ENCODE results near the gene LHFPL6.

The LHFPL6 gene

GRCh38 chr13:39397896-39398265 is 205.1 kb downstream of the LHFPL6 start:
- Mint-ChIP-seq H3K9me3 (no peaks in the 10 kb centered on the region), H3K27ac (ENCODE audit: low read depth) (no peak overlapping the region), H3K27me3 (peaks cover 18% of the 10 kb centered on the region), H3K4me1 (no peaks in the 10 kb centered on the region), H3K36me3 (ENCODE audit: insufficient read depth) (no peaks in the 10 kb centered on the region), H3K4me3 (no peak overlapping the region)
- ATAC-seq (replicated peaks; ENCODE audit: extremely low read depth, poor library complexity, severe bottlenecking): no peak
- DNase-seq (ENCODE audit: low spot score in 2 of 2): no peak

GRCh38 chr13:39397226-39397895 is 205.6 kb downstream of the LHFPL6 start:
- no peak for DNase-seq (ENCODE audit: low spot score in 2 of 2)
- no peak for ATAC-seq (replicated peaks; ENCODE audit: extremely low read depth, poor library complexity, severe bottlenecking)
- Mint-ChIP-seq H3K4me1 (no peaks in the 10 kb centered on the region), H3K27me3 (peaks cover 18% of the 10 kb centered on the region), H3K36me3 (ENCODE audit: insufficient read depth) (no peaks in the 10 kb centered on the region), H3K9me3 (no peaks in the 10 kb centered on the region), H3K27ac (ENCODE audit: low read depth) (no peak overlapping the region), H3K4me3 (no peak overlapping the region)

- no peak overlapping the region for H3K4me3 Mint-ChIP-seq
- no peaks in the 10 kb centered on the region for H3K4me1 Mint-ChIP-seq
- ATAC-seq (replicated peaks; ENCODE audit: extremely low read depth, poor library complexity, severe bottlenecking): no peak
- H3K9me3 Mint-ChIP-seq: no peaks in the 10 kb centered on the region
- peaks cover 18% of the 10 kb centered on the region for H3K27me3 Mint-ChIP-seq
- no peak overlapping the region for H3K27ac Mint-ChIP-seq (ENCODE audit: low read depth)
- no peaks in the 10 kb centered on the region for H3K36me3 Mint-ChIP-seq (ENCODE audit: insufficient read depth)
- no peak for DNase-seq (ENCODE audit: low spot score in 2 of 2)
These were observed 208.0 kb downstream of the LHFPL6 start for GRCh38 chr13:39394796-39395678.

GRCh38 chr13:39391761-39392160 is 211.2 kb downstream of the LHFPL6 start:
- H3K9me3 Mint-ChIP-seq: no peaks in the 10 kb centered on the region
- no peak overlapping the region for H3K27ac Mint-ChIP-seq (ENCODE audit: low read depth)
- H3K4me3 Mint-ChIP-seq: no peak overlapping the region
- H3K36me3 Mint-ChIP-seq (ENCODE audit: insufficient read depth): no peaks in the 10 kb centered on the region
- no peak for ATAC-seq (replicated peaks; ENCODE audit: extremely low read depth, poor library complexity, severe bottlenecking)
- no peak for DNase-seq (ENCODE audit: low spot score in 2 of 2)
- H3K4me1 Mint-ChIP-seq: no peaks in the 10 kb centered on the region
- peaks cover 6% of the 10 kb centered on the region for H3K27me3 Mint-ChIP-seq

- no peak for ATAC-seq (replicated peaks; ENCODE audit: extremely low read depth, poor library complexity, severe bottlenecking)
These were observed 214.0 kb downstream of the LHFPL6 start for GRCh38 chr13:39389013-39389412.

GRCh38 chr13:39385621-39386231 is 217.3 kb downstream of the LHFPL6 start:
- DNase-seq (ENCODE audit: low spot score in 2 of 2): no peak
- no peak for ATAC-seq (replicated peaks; ENCODE audit: extremely low read depth, poor library complexity, severe bottlenecking)
- H3K4me1 Mint-ChIP-seq: no peaks in the 10 kb centered on the region
- no peaks in the 10 kb centered on the region for H3K27me3 Mint-ChIP-seq
- no peak overlapping the region for H3K4me3 Mint-ChIP-seq
- no peaks in the 10 kb centered on the region for H3K9me3 Mint-ChIP-seq
- no peak overlapping the region for H3K27ac Mint-ChIP-seq (ENCODE audit: low read depth)
- no peaks in the 10 kb centered on the region for H3K36me3 Mint-ChIP-seq (ENCODE audit: insufficient read depth)

More at GRCh38 chr13:39389013-39389412, 214.0 kb downstream of the LHFPL6 start:
- no peaks in the 10 kb centered on the region for H3K9me3 Mint-ChIP-seq
- no peak overlapping the region for H3K4me3 Mint-ChIP-seq
- no peaks in the 10 kb centered on the region for H3K36me3 Mint-ChIP-seq (ENCODE audit: insufficient read depth)
- no peaks in the 10 kb centered on the region for H3K4me1 Mint-ChIP-seq
- DNase-seq (ENCODE audit: low spot score in 2 of 2): no peak
- no peaks in the 10 kb centered on the region for H3K27me3 Mint-ChIP-seq
- no peak overlapping the region for H3K27ac Mint-ChIP-seq (ENCODE audit: low read depth)

GRCh38 chr13:39385154-39385553 is 217.8 kb downstream of the LHFPL6 start:
- Mint-ChIP-seq H3K4me3 (no peak overlapping the region), H3K27ac (ENCODE audit: low read depth) (no peak overlapping the region), H3K4me1 (no peaks in the 10 kb centered on the region), H3K9me3 (no peaks in the 10 kb centered on the region), H3K36me3 (ENCODE audit: insufficient read depth) (no peaks in the 10 kb centered on the region), H3K27me3 (no peaks in the 10 kb centered on the region)
- DNase-seq (ENCODE audit: low spot score in 2 of 2): no peak
- ATAC-seq (replicated peaks; ENCODE audit: extremely low read depth, poor library complexity, severe bottlenecking): no peak

- H3K4me3 Mint-ChIP-seq: no peak overlapping the region
- ATAC-seq (replicated peaks; ENCODE audit: extremely low read depth, poor library complexity, severe bottlenecking) (no peak), DNase-seq (ENCODE audit: low spot score in 2 of 2) (no peak)
- no peaks in the 10 kb centered on the region for H3K36me3 Mint-ChIP-seq (ENCODE audit: insufficient read depth)
- H3K27ac Mint-ChIP-seq (ENCODE audit: low read depth): no peak overlapping the region
- H3K4me1 Mint-ChIP-seq: no peaks in the 10 kb centered on the region
- H3K27me3 Mint-ChIP-seq: peaks cover 8% of the 10 kb centered on the region
- no peaks in the 10 kb centered on the region for H3K9me3 Mint-ChIP-seq
These were observed 221.5 kb downstream of the LHFPL6 start for GRCh38 chr13:39381456-39381855.

- DNase-seq (ENCODE audit: low spot score in 2 of 2) (no peak), ATAC-seq (replicated peaks; ENCODE audit: extremely low read depth, poor library complexity, severe bottlenecking) (no peak)
- Mint-ChIP-seq H3K4me1 (no peaks in the 10 kb centered on the region), H3K9me3 (no peaks in the 10 kb centered on the region), H3K27ac (ENCODE audit: low read depth) (no peak overlapping the region), H3K4me3 (no peak overlapping the region), H3K27me3 (peaks cover 8% of the 10 kb centered on the region), H3K36me3 (ENCODE audit: insufficient read depth) (no peaks in the 10 kb centered on the region)
These were observed 223.0 kb downstream of the LHFPL6 start for GRCh38 chr13:39379667-39380655.

GRCh38 chr13:39379118-39379517 is 223.9 kb downstream of the LHFPL6 start:
- peaks cover 8% of the 10 kb centered on the region for H3K27me3 Mint-ChIP-seq
- no peaks in the 10 kb centered on the region for H3K9me3 Mint-ChIP-seq
- DNase-seq (ENCODE audit: low spot score in 2 of 2) (no peak), ATAC-seq (replicated peaks; ENCODE audit: extremely low read depth, poor library complexity, severe bottlenecking) (no peak)
- H3K4me1 Mint-ChIP-seq: no peaks in the 10 kb centered on the region
- H3K36me3 Mint-ChIP-seq (ENCODE audit: insufficient read depth): no peaks in the 10 kb centered on the region
- H3K4me3 Mint-ChIP-seq: no peak overlapping the region
- no peak overlapping the region for H3K27ac Mint-ChIP-seq (ENCODE audit: low read depth)

- H3K27ac Mint-ChIP-seq (ENCODE audit: low read depth): no peak overlapping the region
- DNase-seq (ENCODE audit: low spot score in 2 of 2) (no peak), ATAC-seq (replicated peaks; ENCODE audit: extremely low read depth, poor library complexity, severe bottlenecking) (no peak)
- H3K27me3 Mint-ChIP-seq: peaks cover 8% of the 10 kb centered on the region
- H3K9me3 Mint-ChIP-seq: no peaks in the 10 kb centered on the region
- no peaks in the 10 kb centered on the region for H3K36me3 Mint-ChIP-seq (ENCODE audit: insufficient read depth)
- H3K4me1 Mint-ChIP-seq: no peaks in the 10 kb centered on the region
- H3K4me3 Mint-ChIP-seq: no peak overlapping the region
These were observed 224.7 kb downstream of the LHFPL6 start for GRCh38 chr13:39378306-39378705.

- no peaks in the 10 kb centered on the region for H3K36me3 Mint-ChIP-seq (ENCODE audit: insufficient read depth)
- peaks cover 8% of the 10 kb centered on the region for H3K27me3 Mint-ChIP-seq
- no peak overlapping the region for H3K4me3 Mint-ChIP-seq
- no peak overlapping the region for H3K27ac Mint-ChIP-seq (ENCODE audit: low read depth)
- ATAC-seq (replicated peaks; ENCODE audit: extremely low read depth, poor library complexity, severe bottlenecking) (no peak), DNase-seq (ENCODE audit: low spot score in 2 of 2) (no peak)
- H3K4me1 Mint-ChIP-seq: no peaks in the 10 kb centered on the region
- no peaks in the 10 kb centered on the region for H3K9me3 Mint-ChIP-seq
These were observed 225.3 kb downstream of the LHFPL6 start for GRCh38 chr13:39377699-39378098.
